ENCODE data around the gene ANKZF1.
A peak's percentile ranks its signal among the peaks of the same experiment; 100 is the strongest.

ANKZF1 gene

GRCh38 chr2:219207134-219207883 is 22.3 kb upstream of the ANKZF1 start:
- DNase-seq (ENCODE audit: extremely low spot score, insufficient read length, low read depth) = no peak
- no peak for FAIRE-seq

- FAIRE-seq (no peak), DNase-seq (ENCODE audit: extremely low spot score, insufficient read length, low read depth) (no peak)
These were observed 21.5 kb upstream of the ANKZF1 start for GRCh38 chr2:219207884-219208740.

GRCh38 chr2:219209236-219210195 is 20.1 kb upstream of the ANKZF1 start:
- FAIRE-seq (no peak), DNase-seq (ENCODE audit: extremely low spot score, insufficient read length, low read depth) (no peak)

- FAIRE-seq (no peak), DNase-seq (ENCODE audit: extremely low spot score, insufficient read length, low read depth) (no peak)
These were observed 19.3 kb upstream of the ANKZF1 start for GRCh38 chr2:219210196-219210885.

- DNase-seq (ENCODE audit: extremely low spot score, insufficient read length, low read depth) (no peak), FAIRE-seq (no peak)
These were observed 18.7 kb upstream of the ANKZF1 start for GRCh38 chr2:219210886-219211362.

GRCh38 chr2:219213026-219213415 is 16.6 kb upstream of the ANKZF1 start:
- DNase-seq (ENCODE audit: extremely low spot score, insufficient read length, low read depth) = no peak
- no peak for FAIRE-seq

GRCh38 chr2:219213486-219214071 is 16.0 kb upstream of the ANKZF1 start:
- DNase-seq (ENCODE audit: extremely low spot score, insufficient read length, low read depth) (no peak), FAIRE-seq (no peak)

GRCh38 chr2:219214141-219214540 is 15.5 kb upstream of the ANKZF1 start:
- FAIRE-seq (no peak), DNase-seq (ENCODE audit: extremely low spot score, insufficient read length, low read depth) (no peak)

GRCh38 chr2:219214786-219215185 is 14.8 kb upstream of the ANKZF1 start:
- no peak for FAIRE-seq
- no peak for DNase-seq (ENCODE audit: extremely low spot score, insufficient read length, low read depth)

- FAIRE-seq (no peak), DNase-seq (ENCODE audit: extremely low spot score, insufficient read length, low read depth) (no peak)
These were observed 13.6 kb upstream of the ANKZF1 start for GRCh38 chr2:219215871-219216534.

GRCh38 chr2:219216535-219216915 is 13.1 kb upstream of the ANKZF1 start:
- FAIRE-seq (no peak), DNase-seq (ENCODE audit: extremely low spot score, insufficient read length, low read depth) (no peak)

- no peak for FAIRE-seq
- no peak for DNase-seq (ENCODE audit: extremely low spot score, insufficient read length, low read depth)
These were observed 11.3 kb upstream of the ANKZF1 start for GRCh38 chr2:219218217-219218731.

- DNase-seq (ENCODE audit: extremely low spot score, insufficient read length, low read depth) (peak; percentile 81), FAIRE-seq (peak; percentile 96)
These were observed 10.6 kb upstream of the ANKZF1 start, which contains the start of gene ABCB6 for GRCh38 chr2:219218732-219219701. Gene ABCB6, minus strand, starts transcription at chr2:219218958. Its CDS starts 285 bp downstream, at chr2:219218673.

- no peak for FAIRE-seq
These were observed 9.6 kb upstream of the ANKZF1 start for GRCh38 chr2:219219784-219220532.

GRCh38 chr2:219220652-219221402 is 8.8 kb upstream of the ANKZF1 start:
- DNase-seq (ENCODE audit: extremely low spot score, insufficient read length, low read depth) (no peak), FAIRE-seq (no peak)

More at GRCh38 chr2:219219784-219220532, 9.6 kb upstream of the ANKZF1 start:
- no peak for DNase-seq (ENCODE audit: extremely low spot score, insufficient read length, low read depth)
